Lung microvascular endothelial cell (primary cell): ENCODE measurements around the gene ATF7IP2. TPM values are rescaled to one million over a fixed set of nuclear protein-coding genes. Genes with fewer than 3 reads are reported as not detected.
A peak's percentile ranks its signal among the peaks of the same experiment; 100 is the strongest.
"Not testable (repeated sequence)": the region's sequence is repeated elsewhere in the genome, so short reads cannot be mapped to it uniquely, and the experiment has no call there.

Experiments used
- DNase-seq, 2 donors: peaks; one replicate each; pipeline versions ENCODE4 v3.0.0 to v3.0.0-alpha.2; 2010; ENCODE audit warnings: low read depth in 2 of 2
- total RNA-seq: library from RNA; depleted of rRNA; stranded (reverse); fragments of >200 nt; gene quantifications from 2 replicates; pipeline ENCODE4 v1.2.1, GENCODE V29; 2014

ATF7IP2 gene, protein sequence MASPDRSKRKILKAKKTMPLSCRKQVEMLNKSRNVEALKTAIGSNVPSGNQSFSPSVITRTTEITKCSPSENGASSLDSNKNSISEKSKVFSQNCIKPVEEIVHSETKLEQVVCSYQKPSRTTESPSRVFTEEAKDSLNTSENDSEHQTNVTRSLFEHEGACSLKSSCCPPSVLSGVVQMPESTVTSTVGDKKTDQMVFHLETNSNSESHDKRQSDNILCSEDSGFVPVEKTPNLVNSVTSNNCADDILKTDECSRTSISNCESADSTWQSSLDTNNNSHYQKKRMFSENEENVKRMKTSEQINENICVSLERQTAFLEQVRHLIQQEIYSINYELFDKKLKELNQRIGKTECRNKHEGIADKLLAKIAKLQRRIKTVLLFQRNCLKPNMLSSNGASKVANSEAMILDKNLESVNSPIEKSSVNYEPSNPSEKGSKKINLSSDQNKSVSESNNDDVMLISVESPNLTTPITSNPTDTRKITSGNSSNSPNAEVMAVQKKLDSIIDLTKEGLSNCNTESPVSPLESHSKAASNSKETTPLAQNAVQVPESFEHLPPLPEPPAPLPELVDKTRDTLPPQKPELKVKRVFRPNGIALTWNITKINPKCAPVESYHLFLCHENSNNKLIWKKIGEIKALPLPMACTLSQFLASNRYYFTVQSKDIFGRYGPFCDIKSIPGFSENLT
- 5.2 and 8.1 TPM in 2 replicates for total RNA-seq

- peak; percentile 94 for DNase-seq
Observed at GRCh38 chr16:10385725-10386516, at the start of gene ATF7IP2. Gene ATF7IP2, plus strand, starts transcription at chr16:10386061. Its CDS starts 44,560 bp downstream, at chr16:10430621.

- no peak for DNase-seq
Observed at GRCh38 chr16:10338426-10338825, 47.4 kb upstream of the ATF7IP2 start.

GRCh38 chr16:10339777-10340732 is 45.8 kb upstream of the ATF7IP2 start:
- DNase-seq, result no peak

GRCh38 chr16:10343124-10343760 is 42.6 kb upstream of the ATF7IP2 start:
- no peak for DNase-seq

DNA sequence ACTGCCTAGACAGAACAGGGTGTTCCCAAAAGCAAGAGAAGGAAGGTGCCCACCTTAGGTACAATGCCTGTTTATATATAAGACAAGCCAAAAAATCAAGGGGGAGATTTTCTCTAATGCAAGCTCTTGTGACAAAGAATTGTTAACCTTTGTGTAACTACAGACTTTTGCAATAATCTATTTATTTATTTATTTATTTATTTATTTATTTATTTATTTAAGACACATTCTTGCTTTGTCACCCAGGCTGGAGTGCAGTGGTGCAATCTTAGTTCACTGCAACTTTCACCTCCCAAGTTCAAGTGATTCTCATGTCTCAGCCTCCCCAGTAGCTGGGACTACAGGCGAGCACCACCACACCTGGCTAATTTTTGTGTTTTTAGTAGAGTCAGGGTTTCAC is 41.2 kb upstream of the ATF7IP2 start:
- not testable (repeated sequence) for DNase-seq

GRCh38 chr16:10345629-10346028 is 40.2 kb upstream of the ATF7IP2 start:
- no peak for DNase-seq

- no peak for DNase-seq
Observed at GRCh38 chr16:10349851-10350250, 36.0 kb upstream of the ATF7IP2 start.

- no peak for DNase-seq
Observed at GRCh38 chr16:10352262-10352661, 33.6 kb upstream of the ATF7IP2 start.

DNA sequence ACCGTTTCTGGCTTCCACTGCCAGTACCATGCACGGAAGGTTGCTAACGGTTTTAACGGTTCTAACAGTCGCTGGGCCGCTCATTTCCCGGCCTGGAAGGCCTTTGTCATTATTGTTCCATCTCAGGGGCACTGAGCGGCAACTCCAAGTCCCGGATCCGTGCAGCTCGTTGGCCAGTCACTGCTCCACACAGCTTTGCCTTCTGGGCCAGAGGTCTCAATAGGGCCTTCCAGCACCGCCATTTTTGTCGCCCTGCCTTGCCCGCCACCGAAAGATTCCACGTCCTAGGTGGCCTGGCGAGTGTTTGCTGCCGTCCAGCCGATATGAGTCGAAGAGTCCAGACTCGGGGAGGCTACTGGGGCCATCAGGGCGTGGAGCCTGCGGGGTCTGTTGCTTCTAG is 30.3 kb upstream of the ATF7IP2 start:
- DNase-seq, result no peak

DNA sequence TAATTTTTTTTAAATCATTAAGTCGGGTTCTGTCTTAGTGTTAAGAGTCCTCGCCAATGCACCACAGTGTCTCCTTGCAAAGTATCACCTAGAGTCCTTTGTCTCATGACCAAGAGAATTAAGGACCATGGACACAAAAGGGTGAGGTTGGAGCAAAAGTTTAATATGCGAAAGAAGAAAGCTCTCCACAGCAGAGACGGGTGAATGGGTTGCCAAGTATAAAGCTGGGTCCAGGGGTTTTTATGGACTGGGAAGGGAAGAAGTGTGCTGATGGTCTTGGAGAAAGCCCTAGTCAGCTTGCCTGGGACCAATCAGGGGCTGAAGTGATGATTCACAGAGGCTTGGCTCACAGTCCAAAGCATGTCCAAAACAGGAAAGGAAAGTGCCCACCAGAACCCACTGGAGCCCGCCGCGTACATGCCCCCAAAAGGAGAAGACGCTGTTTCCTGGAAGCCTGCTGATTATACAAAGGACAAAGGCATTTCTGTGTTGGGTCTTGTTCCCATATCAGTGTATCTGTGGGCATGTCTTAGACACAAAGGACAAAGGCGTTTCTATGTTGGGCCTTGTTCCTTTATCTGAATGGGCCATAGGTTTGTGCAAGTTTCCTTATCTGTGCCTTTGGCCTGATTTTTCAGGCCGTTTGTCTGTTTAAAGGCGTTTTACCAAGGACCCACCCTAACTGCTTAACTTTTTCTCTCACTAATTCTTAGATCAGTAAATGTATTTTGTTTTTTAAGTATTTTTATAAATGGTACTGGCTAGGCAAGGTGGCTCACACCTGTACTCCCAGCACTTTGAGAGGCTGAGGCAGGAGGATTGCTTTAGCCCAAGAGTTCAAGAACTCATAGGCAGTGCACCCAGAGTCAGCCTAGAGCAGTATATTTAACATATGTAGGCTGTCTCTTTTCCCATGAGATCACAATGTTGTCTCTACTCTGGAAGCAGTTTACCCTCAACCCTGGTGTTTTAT is 28.7 kb upstream of the ATF7IP2 start:
- no peak for DNase-seq

GRCh38 chr16:10361747-10362076 is 24.1 kb upstream of the ATF7IP2 start:
- not testable (repeated sequence) for DNase-seq

GRCh38 chr16:10362077-10362863 is 23.6 kb upstream of the ATF7IP2 start:
- DNase-seq, result no peak

- not testable (repeated sequence) for DNase-seq
Observed at GRCh38 chr16:10362864-10363197, 23.0 kb upstream of the ATF7IP2 start.

DNA sequence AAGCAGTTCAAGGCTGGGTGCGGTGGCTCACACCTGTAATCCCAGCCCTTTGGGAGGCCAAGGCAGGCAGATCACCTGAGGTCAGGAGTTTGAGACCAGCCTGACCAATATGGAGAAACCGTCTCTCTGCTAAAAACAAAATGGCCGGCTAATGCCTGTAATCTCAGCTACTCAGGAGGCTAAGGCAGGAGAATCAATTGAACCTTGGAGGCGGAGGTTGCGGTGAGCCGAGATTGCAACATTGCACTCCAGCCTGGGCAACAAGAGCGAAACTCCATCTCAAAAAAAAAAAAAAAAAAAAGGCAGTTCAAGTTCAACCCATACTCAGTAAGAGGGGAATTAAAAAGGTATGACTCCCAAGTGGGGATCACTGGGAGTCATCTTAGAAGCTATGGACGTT is 19.2 kb upstream of the ATF7IP2 start:
- not testable (repeated sequence) for DNase-seq

DNA sequence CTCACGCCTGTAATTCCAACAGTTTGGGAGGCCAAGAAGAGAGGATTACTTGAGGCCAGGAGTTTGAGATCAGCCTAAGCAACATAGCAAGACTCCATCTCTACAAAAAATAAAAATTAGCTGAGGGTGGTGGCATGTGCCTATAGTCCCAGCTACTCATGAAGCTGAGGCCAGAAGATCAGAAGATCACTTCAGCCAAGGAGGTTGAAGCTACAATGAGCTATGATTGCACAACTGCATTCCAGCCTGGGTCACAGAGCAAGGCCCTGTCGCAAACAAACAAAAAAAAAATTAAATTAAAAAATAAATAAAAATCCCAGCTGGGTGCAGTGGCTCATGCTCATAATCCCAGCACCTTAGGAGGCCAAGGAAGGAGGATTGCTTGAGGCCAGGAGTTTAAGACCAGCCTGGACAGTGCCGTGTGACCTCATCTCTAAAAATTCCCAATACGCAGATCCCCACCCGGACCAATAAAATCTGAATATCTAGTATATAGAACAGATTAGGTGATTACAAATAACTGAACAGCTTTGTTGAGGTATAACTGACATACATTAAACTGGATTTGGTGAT is 18.2 kb upstream of the ATF7IP2 start:
- DNase-seq, result no peak

- DNase-seq, result peak; percentile 14 to 23
Observed at GRCh38 chr16:10368969-10369551, 16.8 kb upstream of the ATF7IP2 start.

DNA sequence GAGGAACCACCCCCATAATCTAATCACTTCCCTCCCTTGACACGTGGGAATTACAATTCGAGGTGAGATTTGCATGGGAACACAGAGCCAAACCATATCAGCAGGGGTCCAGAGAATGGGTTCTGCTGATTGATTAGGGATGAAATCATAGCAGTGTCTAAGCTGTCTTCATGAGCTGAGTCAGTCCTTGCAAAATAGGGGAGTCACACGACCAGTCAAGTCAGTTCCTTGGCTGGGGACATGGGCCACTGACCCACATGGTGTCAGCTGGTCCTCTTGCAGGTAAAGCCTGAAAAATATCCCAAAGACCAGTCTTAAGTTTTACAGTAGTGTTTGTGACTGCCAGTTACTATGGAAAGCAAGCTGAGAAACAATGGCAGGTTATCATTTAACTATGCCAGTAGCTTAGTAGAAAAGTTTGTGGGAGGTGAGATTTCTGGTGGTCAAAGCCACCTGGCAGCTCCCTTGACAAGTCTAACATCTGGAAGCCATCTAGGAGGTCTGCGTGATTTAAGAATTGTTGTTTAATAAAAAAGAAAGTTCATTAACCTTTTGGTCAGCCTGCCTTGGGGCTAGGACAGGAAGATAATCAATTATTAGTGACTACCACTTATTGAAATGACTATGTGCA is 15.7 kb upstream of the ATF7IP2 start:
- no peak for DNase-seq
